HAP-1 (cell line): Measurements from ENCODE around the gene KIAA1143.

Experiments
- DNase-seq, 2 experiments: peaks; one replicate each; pipeline ENCODE4 v3.0.0-alpha.2; 2016 to 2020; ENCODE audit warnings: low spot score in 2 of 2
- H3K27me3 ChIP-seq: fragments of 250-450 bp; sonication (Bioruptor Pico); 2 replicates; pipeline ENCODE4 v1.5.1; 2020; ENCODE audit warnings: low read depth, mild to moderate bottlenecking, moderate library complexity
- H3K36me3 ChIP-seq: fragments of 250-450 bp; sonication (Bioruptor Pico); replicated peaks from 2 replicates; pipeline ENCODE4 v1.5.1; 2020; ENCODE audit warnings: mild to moderate bottlenecking
- H3K4me1 ChIP-seq: fragments of 250-450 bp; sonication (Bioruptor Pico); 2 replicates; pipeline ENCODE4 v1.5.1; 2020; ENCODE audit warnings: mild to moderate bottlenecking
- H3K4me3 ChIP-seq: fragments of 250-450 bp; sonication (Bioruptor Pico); 2 replicates; pipeline ENCODE4 v1.5.1; 2020; ENCODE audit warnings: mild to moderate bottlenecking, moderate library complexity
- H3K9me3 ChIP-seq: fragments of 250-450 bp; sonication (Bioruptor Pico); 2 replicates; pipeline ENCODE4 v1.5.1; 2020; ENCODE audit warnings: mild to moderate bottlenecking, moderate library complexity
- in situ Hi-C: fragments of 300-500 bp; cut with MboI; formaldehyde crosslinking; loops from 3 replicates; pipeline ENCODE4 v1.14.3; 2020; ENCODE audit warnings: low sequenced_read_pairs, inconsistent platforms, mixed read lengths

KIAA1143 gene

DNA sequence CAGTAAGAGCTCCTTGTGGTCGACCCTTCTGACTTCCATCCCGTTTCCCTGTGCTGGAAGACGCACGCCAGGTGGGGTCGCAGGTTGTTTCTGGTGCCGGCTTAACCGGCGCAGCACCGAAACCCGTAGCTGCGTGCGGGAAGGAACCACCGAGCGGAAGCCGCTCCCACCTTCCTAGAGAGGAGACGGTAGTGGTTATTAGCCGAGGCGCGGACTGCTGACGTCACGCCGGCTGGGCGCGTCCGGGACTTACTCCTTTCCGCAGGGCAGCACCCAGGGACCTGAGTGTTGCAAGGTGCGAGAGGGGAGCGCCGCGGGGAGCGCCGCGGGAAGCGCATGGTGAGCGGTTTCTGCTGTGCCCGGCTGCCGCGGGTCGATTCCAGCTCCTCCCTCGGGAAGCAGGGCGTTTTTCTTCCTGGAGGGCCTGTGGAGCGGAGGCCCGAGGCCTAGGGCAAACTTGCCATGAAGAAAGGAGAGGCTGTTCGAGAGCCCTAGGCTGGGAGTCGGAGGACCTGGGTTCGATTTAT is 32.0 kb downstream of the KIAA1143 start, which contains the start of gene ZNF501:
Gene ZNF501 (plus strand): TSS at position 252 of the 527 bp plus-strand sequence. CDS start 4,787 bp downstream, outside the sequence.
- no peaks in the 10 kb centered on the region for H3K36me3 ChIP-seq
- H3K27me3 ChIP-seq = no peaks in the 10 kb centered on the region
- in situ Hi-C loops = no loop called here
- H3K4me1 ChIP-seq = no peaks in the 10 kb centered on the region
- no peak within 1 kb of the TSS for H3K4me3 ChIP-seq
- peaks cover 3% of the 10 kb centered on the region for H3K9me3 ChIP-seq
- no peak for DNase-seq

DNA sequence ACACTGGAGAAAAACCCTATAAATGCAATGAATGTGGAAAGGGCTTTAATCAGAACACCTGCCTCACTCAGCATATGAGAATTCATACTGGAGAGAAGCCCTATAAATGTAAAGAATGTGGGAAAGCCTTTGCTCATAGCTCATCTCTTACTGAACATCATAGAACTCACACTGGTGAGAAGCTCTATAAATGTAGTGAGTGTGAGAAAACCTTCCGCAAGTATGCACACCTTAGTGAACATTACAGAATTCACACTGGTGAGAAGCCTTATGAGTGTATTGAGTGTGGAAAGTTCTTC is 39.4 kb downstream of the KIAA1143 start:
- in situ Hi-C loops = no loop called here
- no peak for DNase-seq
- no peaks in the 10 kb centered on the region for H3K27me3 ChIP-seq
- peaks cover 16% of the 10 kb centered on the region; the same call in 1 of the 2 replicates for H3K9me3 ChIP-seq
- H3K36me3 ChIP-seq = no peaks in the 10 kb centered on the region
- H3K4me3 ChIP-seq = no peak overlapping the region
- H3K4me1 ChIP-seq = no peaks in the 10 kb centered on the region

DNA sequence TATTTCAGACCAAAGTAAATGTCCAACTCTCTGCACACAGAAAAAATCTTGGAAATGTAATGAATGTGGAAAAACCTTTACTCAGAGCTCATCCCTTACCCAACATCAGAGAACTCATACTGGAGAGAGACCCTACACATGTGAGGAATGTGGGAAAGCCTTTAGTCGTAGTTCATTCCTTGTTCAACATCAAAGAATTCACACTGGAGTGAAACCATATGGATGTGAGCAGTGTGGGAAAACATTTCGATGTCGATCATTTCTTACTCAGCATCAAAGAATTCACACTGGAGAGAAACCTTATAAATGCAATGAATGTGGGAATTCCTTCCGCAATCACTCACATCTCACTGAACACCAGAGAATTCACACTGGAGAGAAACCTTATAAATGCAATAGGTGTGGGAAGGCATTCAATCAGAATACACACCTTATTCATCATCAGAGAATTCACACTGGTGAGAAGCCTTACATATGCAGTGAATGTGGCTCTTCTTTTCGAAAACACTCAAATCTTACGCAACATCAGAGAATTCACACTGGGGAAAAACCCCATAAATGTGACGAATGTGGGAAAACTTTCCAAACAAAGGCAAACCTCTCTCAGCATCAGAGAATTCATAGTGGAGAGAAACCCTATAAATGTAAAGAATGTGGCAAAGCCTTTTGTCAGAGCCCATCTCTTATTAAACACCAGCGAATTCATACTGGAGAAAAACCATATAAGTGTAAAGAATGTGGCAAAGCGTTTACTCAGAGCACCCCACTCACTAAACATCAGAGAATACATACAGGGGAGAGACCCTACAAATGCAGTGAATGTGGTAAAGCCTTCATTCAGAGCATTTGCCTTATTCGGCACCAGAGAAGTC is 40.0 kb downstream of the KIAA1143 start:
- Histone ChIP-seq H3K27me3 (no peaks in the 10 kb centered on the region), H3K4me1 (no peaks in the 10 kb centered on the region), H3K9me3 (peaks cover 16% of the 10 kb centered on the region; the same call in 1 of the 2 replicates), H3K36me3 (no peaks in the 10 kb centered on the region), H3K4me3 (no peak overlapping the region)
- in situ Hi-C loops = no loop called here
- no peak for DNase-seq

DNA sequence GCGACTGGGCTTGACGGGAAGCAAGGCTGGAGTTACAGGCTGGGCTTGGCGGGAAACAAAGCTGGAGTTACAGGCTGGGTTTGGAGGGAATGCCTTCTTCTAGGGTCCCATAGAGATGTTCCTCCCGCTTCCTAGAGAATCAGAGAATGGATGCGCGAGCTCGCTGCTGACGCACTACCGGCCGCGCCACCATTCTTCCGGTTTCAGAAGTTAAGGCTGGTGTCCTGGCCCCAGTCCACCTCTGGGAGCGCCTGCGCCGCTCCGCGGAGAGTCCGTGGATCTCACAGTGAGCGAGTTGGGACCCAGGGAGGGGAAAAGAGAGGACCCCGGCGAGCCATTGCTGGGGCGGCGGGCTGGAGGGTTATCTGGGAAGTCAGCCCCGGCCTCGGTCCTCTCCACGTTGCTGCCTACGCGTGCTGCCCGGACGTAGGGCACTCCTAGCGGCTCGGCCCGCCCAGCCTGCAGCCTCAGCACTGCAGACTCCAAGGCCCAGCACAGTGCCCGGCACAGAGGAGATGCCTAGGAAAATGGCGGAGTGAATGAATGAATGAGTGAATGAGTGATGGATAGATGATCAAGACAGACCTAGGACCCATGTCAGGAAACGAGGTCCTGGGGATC is 48.9 kb downstream of the KIAA1143 start, which contains the start of gene ZNF502:
Gene ZNF502 (plus strand): TSS at position 206 of the 621 bp plus-strand sequence. CDS start 7,602 bp downstream, outside the sequence.
- no peak for DNase-seq
- no peaks in the 10 kb centered on the region for H3K9me3 ChIP-seq
- in situ Hi-C loops = no loop called here
- no peaks in the 10 kb centered on the region for H3K27me3 ChIP-seq
- no peak within 1 kb of the TSS for H3K4me3 ChIP-seq
- no peaks in the 10 kb centered on the region for H3K36me3 ChIP-seq
- no peaks in the 10 kb centered on the region for H3K4me1 ChIP-seq
